H9 (cell line): ENCODE results near the gene LCN2. TPM values are rescaled to one million over a fixed set of nuclear protein-coding genes. Genes with fewer than 3 reads are reported as not detected.

Experiments used
- DNase-seq: peaks from one replicate; pipeline ENCODE4 v3.0.0-alpha.2; 2017
- H2AFZ ChIP-seq: one replicate; pipeline ENCODE4 v1.6.1; 2013; ENCODE audit warnings: mild to moderate bottlenecking, low read length, control low read depth, moderate library complexity
- H2AK5ac ChIP-seq: 2 replicates; pipeline ENCODE4 v1.6.1; 2013; ENCODE audit warnings: low read length, control low read depth, mixed read lengths; ENCODE audit not compliant: insufficient read length
- H2BK120ac ChIP-seq: one replicate; pipeline ENCODE4 v1.6.1; 2013; ENCODE audit warnings: low read depth, mild to moderate bottlenecking, low read length, control low read depth, inconsistent platforms; ENCODE audit not compliant: poor library complexity, severe bottlenecking
- H2BK12ac ChIP-seq: 2 replicates; pipeline ENCODE4 v1.6.1; 2013; ENCODE audit warnings: low read length, control low read depth, mixed read lengths, low read depth; ENCODE audit not compliant: insufficient read length
- H2BK15ac ChIP-seq: 2 replicates; pipeline ENCODE4 v1.6.1; 2013; ENCODE audit warnings: low read depth, low read length, control low read depth
- H2BK20ac ChIP-seq: one replicate; pipeline ENCODE4 v1.6.1; 2013; ENCODE audit warnings: low read depth, mild to moderate bottlenecking, low read length, control low read depth, inconsistent platforms; ENCODE audit not compliant: poor library complexity, severe bottlenecking
- H2BK5ac ChIP-seq: 2 replicates; pipeline ENCODE4 v1.6.1; 2013; ENCODE audit warnings: low read length, control low read depth, mixed read lengths; ENCODE audit not compliant: insufficient read length
- H3K14ac ChIP-seq: 2 replicates; pipeline ENCODE4 v1.6.1; 2013; ENCODE audit warnings: low read length, control low read depth; ENCODE audit not compliant: insufficient read depth
- H3K18ac ChIP-seq: 2 replicates; pipeline ENCODE4 v1.6.1; 2013; ENCODE audit warnings: low read depth, mild to moderate bottlenecking, mixed read lengths, low read length, control low read depth; ENCODE audit not compliant: insufficient read length
- H3K23ac ChIP-seq: 2 replicates; pipeline ENCODE4 v1.6.1; 2013; ENCODE audit warnings: low read length, control low read depth, mixed read lengths, low read depth; ENCODE audit not compliant: insufficient read length
- H3K23me2 ChIP-seq: 2 replicates; pipeline ENCODE4 v1.6.1; 2013; ENCODE audit warnings: low read depth, mild to moderate bottlenecking, mixed read lengths, low read length, control low read depth; ENCODE audit not compliant: insufficient read length, poor library complexity, severe bottlenecking
- H3K27ac ChIP-seq: 2 replicates; pipeline ENCODE4 v1.5.1; 2013; ENCODE audit warnings: low read length, control low read depth, mixed read lengths, low read depth; ENCODE audit not compliant: insufficient read length
- H3K27me3 ChIP-seq: 2 replicates; pipeline ENCODE4 v1.6.1; 2013; ENCODE audit warnings: low read length, control low read depth, inconsistent platforms; ENCODE audit not compliant: insufficient read depth
- H3K4ac ChIP-seq: 2 replicates; pipeline ENCODE4 v1.6.1; 2013; ENCODE audit warnings: low read depth, mild to moderate bottlenecking, control low read depth, inconsistent platforms, low read length, moderate library complexity
- H3K4me1 ChIP-seq: 2 replicates; pipeline ENCODE4 v1.6.1; 2013; ENCODE audit warnings: low read length, control low read depth, inconsistent platforms; ENCODE audit not compliant: insufficient read depth
- H3K4me2 ChIP-seq: 2 replicates; pipeline ENCODE4 v1.6.1; 2013; ENCODE audit warnings: low read length, control low read depth, mixed read lengths; ENCODE audit not compliant: insufficient read length, insufficient read depth
- H3K56ac ChIP-seq: 2 replicates; pipeline ENCODE4 v1.6.1; 2013; ENCODE audit warnings: low read depth, mild to moderate bottlenecking, mixed read lengths, low read length, control low read depth; ENCODE audit not compliant: insufficient read length
- H3K79me1 ChIP-seq: 2 replicates; pipeline ENCODE4 v1.6.1; 2013; ENCODE audit warnings: low read depth, mild to moderate bottlenecking, moderate library complexity, low read length, control low read depth, inconsistent platforms; ENCODE audit not compliant: insufficient read depth, poor library complexity, severe bottlenecking
- H3K79me2 ChIP-seq: 2 replicates; pipeline ENCODE4 v1.6.1; 2013; ENCODE audit warnings: low read length, control low read depth, inconsistent platforms; ENCODE audit not compliant: insufficient read depth
- H3K9ac ChIP-seq: 2 replicates; pipeline ENCODE4 v1.6.1; 2013; ENCODE audit warnings: low read length, control low read depth, mixed read lengths; ENCODE audit not compliant: insufficient read length; ENCODE audit errors: extremely low read depth
- H3K9me3 ChIP-seq: one replicate; pipeline ENCODE4 v1.6.1; 2013; ENCODE audit warnings: low read depth, low read length, inconsistent platforms; ENCODE audit not compliant: control insufficient read depth
- H3T11ph ChIP-seq: one replicate; pipeline ENCODE4 v1.6.1; 2013; ENCODE audit warnings: mild to moderate bottlenecking, low read length, control low read depth, inconsistent platforms
- H4K20me1 ChIP-seq: one replicate; pipeline ENCODE4 v1.6.1; 2013; ENCODE audit not compliant: control insufficient read depth, insufficient read length, insufficient read depth
- H4K5ac ChIP-seq: 2 replicates; pipeline ENCODE4 v1.6.1; 2013; ENCODE audit warnings: low read depth, mild to moderate bottlenecking, mixed read lengths, low read length, control low read depth; ENCODE audit not compliant: insufficient read length
- H4K8ac ChIP-seq: replicated peaks from 2 replicates; pipeline ENCODE4 v1.6.1; 2013; ENCODE audit warnings: low read length, control low read depth, mixed read lengths, low read depth; ENCODE audit not compliant: insufficient read length
- H4K91ac ChIP-seq: 2 replicates; pipeline ENCODE4 v1.6.1; 2013; ENCODE audit warnings: low read depth, mild to moderate bottlenecking, moderate library complexity, mixed read lengths, low read length, control low read depth; ENCODE audit not compliant: insufficient read length
- H3K27ac Mint-ChIP-seq, 3 experiments: 2 replicates in 2 of 3; 3 replicates in 1 of 3; pipeline ENCODE4 v1.8.0; 2020 to 2021; ENCODE audit warnings: mixed read lengths in 3 of 3, mild to moderate bottlenecking in 1 of 3, moderate library complexity in 1 of 3
- H3K27me3 Mint-ChIP-seq: 2 replicates; pipeline ENCODE4 v1.8.0; 2021; ENCODE audit warnings: low read depth, mild to moderate bottlenecking, moderate library complexity, mixed read lengths
- H3K36me3 Mint-ChIP-seq, 3 experiments: 2 replicates in 2 of 3; 3 replicates in 1 of 3; pipeline ENCODE4 v1.8.0; 2020 to 2021; ENCODE audit warnings: low read depth in 3 of 3, mixed read lengths in 3 of 3; ENCODE audit not compliant: insufficient read depth in 1 of 3
- H3K4me1 Mint-ChIP-seq, 2 experiments: 2 replicates each; pipeline ENCODE4 v1.8.0; 2020; ENCODE audit warnings: mixed read lengths in 2 of 2
- H3K4me3 Mint-ChIP-seq, 2 experiments: 2 replicates in 1 of 2; 3 replicates in 1 of 2; pipeline ENCODE4 v1.8.0; 2020 to 2021; ENCODE audit warnings: mild to moderate bottlenecking in 2 of 2, mixed read lengths in 2 of 2, moderate library complexity in 1 of 2
- H3K9me3 Mint-ChIP-seq, 2 experiments: 2 replicates in 1 of 2; 3 replicates in 1 of 2; pipeline ENCODE4 v1.8.0; 2020; ENCODE audit warnings: mild to moderate bottlenecking in 2 of 2, mixed read lengths in 2 of 2, moderate library complexity in 1 of 2
- CTCF ChIP-seq: fragments of 200-600 bp; sonication (generic); conservative IDR thresholded peaks from 3 replicates; pipeline ENCODE4 v1.8.0; 2021; ENCODE audit warnings: antibody characterized with exemption, mild to moderate bottlenecking
- WGBS: extraction: QIAGEN DNeasy Blood & Tissue Kit; methylation state at CpG from one replicate; pipeline ENCODE4 v1.1.7; 2013; ENCODE audit warnings: missing lambda C conversion rate, low lambda C conversion rate, mixed read lengths; ENCODE audit not compliant: insufficient read length; ENCODE audit errors: extremely low coverage; 5-methylcytosine and 5-hydroxymethylcytosine counted together
- total RNA-seq: library from RNA; stranded (reverse); gene quantifications from 2 replicates; pipeline ENCODE4 v1.2.1, GENCODE V29; 2021

LCN2 gene
- total RNA-seq, 1 experiment from 2014 or later, result not detected

GRCh38 chr9:128152133-128153059 lies 3.1 kb downstream of the LCN2 start:
- peaks cover 10% of the 10 kb centered on the region for H3K27me3 Mint-ChIP-seq
- no peak overlapping the region for H2BK20ac ChIP-seq
- no peak overlapping the region for H2BK12ac ChIP-seq
- H4K8ac ChIP-seq, result no peak overlapping the region
- no peak overlapping the region for H3K56ac ChIP-seq
- H2BK15ac ChIP-seq, result no peak overlapping the region; the same call in 1 of the 2 replicates
- no peaks in the 10 kb centered on the region for H3K27me3 ChIP-seq
- H2AK5ac ChIP-seq, result no peak overlapping the region
- no peaks in the 10 kb centered on the region for H3K79me2 ChIP-seq
- H3K9me3 Mint-ChIP-seq, result no peaks in the 10 kb centered on the region
- no CpG with 5 or more reads among the region's 13 CpGs for WGBS
- peaks cover 7 to 15% of the 10 kb centered on the region in 2 experiments for H3K4me1 Mint-ChIP-seq
- DNase-seq, result no peak
- H3K23me2 ChIP-seq, result no peaks in the 10 kb centered on the region
- no peaks in the 10 kb centered on the region for H3K4me1 ChIP-seq
- H3K18ac ChIP-seq, result no peak overlapping the region
- H3K4me2 ChIP-seq, result no peak overlapping the region
- no peak overlapping the region for H3K4me3 Mint-ChIP-seq
- TF ChIP-seq CTCF, result no peak
- H3K23ac ChIP-seq, result no peak overlapping the region
- H2BK5ac ChIP-seq, result no peak overlapping the region
- no peak overlapping the region for H2AFZ ChIP-seq
- no peaks in the 10 kb centered on the region for H3K9me3 ChIP-seq
- H3K79me1 ChIP-seq, result no peaks in the 10 kb centered on the region
- no peak overlapping the region for H3K9ac ChIP-seq
- H4K20me1 ChIP-seq, result no peaks in the 10 kb centered on the region
- H4K5ac ChIP-seq, result no peak overlapping the region
- H4K91ac ChIP-seq, result no peak overlapping the region
- H3K4ac ChIP-seq, result no peak overlapping the region
- no peaks in the 10 kb centered on the region for H3K36me3 Mint-ChIP-seq
- H3K27ac ChIP-seq, result no peak overlapping the region
- no peak overlapping the region; the same call in 1 of the 2 replicates for H3K14ac ChIP-seq
- H2BK120ac ChIP-seq, result no peak overlapping the region
- no peak overlapping the region for H3T11ph ChIP-seq
- no peak overlapping the region; a peak in 1 of 7 replicates for H3K27ac Mint-ChIP-seq
